Measurements from ENCODE around the gene ATAD3B.

DNA sequence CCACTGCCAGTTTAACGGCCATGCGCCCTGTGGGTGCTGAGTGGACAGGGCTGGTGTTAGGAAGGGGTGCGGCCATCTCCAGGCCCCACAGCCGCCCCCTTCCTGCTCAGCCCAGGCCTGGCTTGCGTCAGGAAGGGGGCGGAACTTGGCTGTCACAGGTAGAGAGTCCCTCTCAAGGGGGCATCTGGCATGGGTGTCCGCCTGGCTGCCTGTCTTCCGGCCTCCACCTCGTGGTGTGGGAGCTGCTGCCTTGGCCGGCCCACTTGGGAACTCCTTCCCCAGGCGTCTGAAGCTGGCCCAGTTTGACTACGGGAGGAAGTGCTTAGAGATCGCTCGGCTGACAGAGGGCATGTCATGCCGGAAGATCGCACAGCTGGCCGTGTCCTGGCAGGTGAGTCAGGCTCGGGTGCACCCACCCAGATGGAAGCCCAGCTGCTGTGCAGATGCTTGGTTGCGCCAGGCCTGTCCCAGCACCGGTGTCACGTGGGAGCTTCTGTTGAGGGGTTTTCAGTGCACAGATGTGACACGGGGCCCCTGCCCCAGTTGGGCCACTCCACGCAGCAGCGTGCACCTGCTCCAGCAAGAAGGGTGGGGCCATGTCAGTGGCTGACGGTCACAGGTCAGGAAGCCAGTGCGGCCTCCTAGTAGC, 9.1 kb upstream of the ATAD3B start:
- no peak for TF ChIP-seq YY1 (IDR thresholded peaks at IDR 0.05; ENCODE audit: insufficient read depth, insufficient read length)
- TF ChIP-seq SUZ12 (IDR thresholded peaks at IDR 0.05; ENCODE audit: extremely low read depth, insufficient read depth, insufficient read length) = no peak

All from NT2/D1 (cell line).